ENCODE results near the gene LRPAP1.

The LRPAP1 gene

GRCh38 chr4:3472411-3473141, 59.6 kb downstream of the LRPAP1 start:
- no peak for DNase-seq (ENCODE audit: low spot score)

DNA sequence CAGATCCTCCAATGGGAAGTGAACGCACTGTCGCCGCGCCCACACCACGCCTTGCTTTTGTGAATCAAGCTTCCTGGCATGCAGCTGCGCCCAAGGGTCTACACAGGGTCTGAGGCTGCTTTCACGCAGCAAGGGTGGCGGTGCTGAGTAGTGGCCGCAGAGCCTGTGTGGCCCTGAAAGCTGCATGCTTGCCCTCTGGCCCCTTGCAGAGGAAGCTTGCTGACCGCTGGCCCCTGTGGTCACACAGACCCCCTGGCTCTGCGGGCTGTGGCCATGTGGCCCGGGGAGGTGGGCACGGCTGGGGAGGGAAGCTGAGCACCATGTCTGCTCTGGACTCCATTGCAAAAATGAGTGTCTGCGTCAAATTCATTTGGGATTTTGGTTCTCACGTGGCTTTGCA, 60.3 kb downstream of the LRPAP1 start:
- no peak for DNase-seq (ENCODE audit: low spot score)

DNA sequence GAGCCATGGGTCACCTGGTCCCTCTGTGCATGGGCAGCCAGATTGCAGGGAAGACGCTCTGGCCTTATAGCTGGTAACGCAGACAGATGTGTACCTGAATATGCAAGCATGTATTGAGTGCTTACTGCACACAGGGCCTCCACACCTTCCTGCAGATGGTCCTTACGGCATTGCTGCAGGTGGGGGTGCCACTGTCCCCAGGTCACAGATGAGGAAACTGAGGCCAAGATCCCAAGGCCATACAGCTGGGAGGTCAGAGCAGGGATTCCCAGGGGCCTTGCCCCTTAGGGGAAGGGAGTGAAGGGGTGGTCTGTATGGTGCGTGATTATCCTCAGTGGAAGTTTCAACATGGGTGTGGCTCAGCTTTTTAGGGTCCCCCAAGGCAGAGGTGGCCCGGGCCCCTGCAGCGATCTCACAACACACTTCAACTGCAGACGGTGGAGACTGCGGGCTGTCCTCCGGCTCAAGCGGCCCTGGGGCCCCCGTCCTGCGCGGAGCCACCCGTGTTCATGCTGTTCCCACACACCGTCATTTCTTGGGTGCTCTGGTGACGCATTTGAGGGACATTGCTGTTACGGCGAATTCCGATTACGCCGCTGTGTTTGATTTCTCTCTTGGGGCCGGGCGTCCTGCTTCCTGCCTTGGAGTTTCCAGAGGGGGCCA, 61.0 kb downstream of the LRPAP1 start:
- DNase-seq (ENCODE audit: low spot score) = no peak

GRCh38 chr4:3470244-3471097, 61.8 kb downstream of the LRPAP1 start:
- no peak for DNase-seq (ENCODE audit: low spot score)

- no peak for DNase-seq (ENCODE audit: low spot score)
Measured at GRCh38 chr4:3469386-3470243, 62.6 kb downstream of the LRPAP1 start.

GRCh38 chr4:3468804-3469203, 63.4 kb downstream of the LRPAP1 start:
- no peak for DNase-seq (ENCODE audit: low spot score)

- no peak for DNase-seq (ENCODE audit: low spot score)
Measured at GRCh38 chr4:3468154-3468553, 64.1 kb downstream of the LRPAP1 start.

DNA sequence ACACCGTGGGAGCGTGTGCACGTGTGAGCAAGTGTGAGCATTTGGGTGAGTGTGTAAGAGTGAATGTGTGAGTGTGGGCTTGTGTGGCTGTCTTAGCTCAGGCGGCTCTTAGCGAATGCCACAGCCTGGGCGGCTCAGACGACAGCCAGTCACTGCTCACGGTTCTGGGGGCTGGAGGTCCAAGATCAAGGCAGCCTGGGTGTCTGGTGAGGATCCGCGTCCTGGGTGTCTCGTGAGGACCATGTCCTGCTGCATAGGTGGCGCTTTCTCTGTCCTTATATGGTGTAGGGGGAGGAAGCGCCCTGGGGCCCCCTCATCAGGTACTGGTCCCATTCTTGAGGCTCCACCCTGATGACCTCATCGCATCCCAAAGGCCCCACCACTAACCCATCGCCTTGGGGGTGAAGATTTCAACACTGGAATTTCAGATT, 64.6 kb downstream of the LRPAP1 start:
- DNase-seq (ENCODE audit: low spot score) = no peak

DNA sequence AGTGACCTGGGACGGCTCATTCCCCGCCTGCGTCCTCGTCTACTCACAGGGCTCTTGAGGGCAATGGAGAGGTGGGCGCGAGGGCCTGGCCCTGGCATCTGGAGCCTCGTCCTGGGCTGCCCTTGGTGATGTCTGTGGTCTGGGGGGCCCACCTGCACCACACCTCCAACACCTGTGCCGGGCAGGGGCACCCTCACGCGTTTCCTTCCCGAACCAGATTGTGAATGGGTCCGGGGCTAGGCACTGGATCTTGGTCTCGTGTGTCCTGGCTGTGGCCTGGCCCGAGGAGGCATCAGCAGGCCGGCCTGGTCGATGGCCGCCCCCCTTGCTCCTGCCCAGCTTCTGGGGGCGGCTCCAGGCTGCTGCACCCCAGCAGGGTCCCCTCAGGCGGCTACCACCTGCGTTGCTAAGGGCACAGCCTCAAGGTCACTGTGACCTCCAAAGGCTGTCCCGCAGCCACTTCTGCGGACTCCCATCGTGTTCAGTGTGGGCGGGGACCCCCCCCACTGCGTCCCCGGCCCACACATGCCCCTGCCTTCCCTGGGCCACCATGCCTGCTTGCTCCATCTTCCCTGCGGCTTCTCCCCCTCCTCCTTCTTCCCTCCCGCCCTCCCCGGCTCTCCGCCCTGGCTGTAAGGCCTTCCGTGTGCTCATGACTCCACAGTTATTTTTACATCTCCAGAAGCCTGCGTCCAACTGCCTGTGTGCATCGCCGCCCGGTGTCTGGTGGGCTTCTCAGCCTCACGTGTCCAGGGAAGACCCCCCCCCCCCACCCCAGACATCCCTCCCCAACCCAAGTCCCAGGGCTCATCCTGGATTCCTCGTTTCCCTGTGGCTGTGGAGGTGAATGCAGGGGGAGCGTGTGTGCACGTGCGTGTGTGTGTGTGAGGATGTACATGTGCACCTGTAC, 65.3 kb downstream of the LRPAP1 start:
- no peak for DNase-seq (ENCODE audit: low spot score)

- no peak for DNase-seq (ENCODE audit: low spot score)
Measured at GRCh38 chr4:3465698-3466671, 66.2 kb downstream of the LRPAP1 start.

DNA sequence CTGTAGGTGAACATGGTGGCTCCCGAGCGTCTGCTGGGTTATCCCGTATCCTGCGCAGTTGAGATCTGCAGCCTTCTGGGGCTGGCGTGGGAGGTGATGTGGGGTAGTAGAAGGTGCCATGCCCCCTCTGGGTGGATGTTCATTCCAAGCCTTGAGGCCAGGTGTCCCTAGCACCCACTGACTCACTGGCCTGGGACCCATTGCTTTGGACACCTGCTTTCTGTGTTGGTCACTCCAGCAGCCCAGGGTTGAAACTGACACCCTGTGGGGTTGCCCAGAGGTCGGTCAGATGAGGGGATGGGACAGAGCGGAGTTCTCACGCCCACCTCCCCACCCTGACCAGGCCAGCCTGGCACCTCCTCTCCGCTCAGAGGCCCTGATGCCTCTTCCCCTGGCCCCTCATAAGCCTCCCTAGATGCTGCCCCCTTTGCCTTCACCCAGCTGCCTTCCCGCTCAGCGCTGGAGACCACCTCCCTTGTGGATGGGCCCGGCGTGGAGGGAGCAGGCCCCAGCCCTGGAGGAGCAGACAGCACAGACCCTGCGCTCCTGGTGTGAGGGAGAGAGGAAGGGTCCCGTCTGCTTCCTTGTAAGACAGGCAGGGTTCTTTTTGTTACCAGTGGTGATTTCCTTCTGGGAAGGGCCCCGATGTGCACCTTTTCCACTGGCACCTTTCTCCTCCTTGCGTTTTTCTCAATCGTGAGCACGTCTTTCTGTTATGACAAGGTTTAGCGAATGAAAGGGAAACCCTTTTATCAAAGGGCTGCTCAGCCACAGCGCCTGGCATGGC, 67.1 kb downstream of the LRPAP1 start:
- no peak for DNase-seq (ENCODE audit: low spot score)

DNA sequence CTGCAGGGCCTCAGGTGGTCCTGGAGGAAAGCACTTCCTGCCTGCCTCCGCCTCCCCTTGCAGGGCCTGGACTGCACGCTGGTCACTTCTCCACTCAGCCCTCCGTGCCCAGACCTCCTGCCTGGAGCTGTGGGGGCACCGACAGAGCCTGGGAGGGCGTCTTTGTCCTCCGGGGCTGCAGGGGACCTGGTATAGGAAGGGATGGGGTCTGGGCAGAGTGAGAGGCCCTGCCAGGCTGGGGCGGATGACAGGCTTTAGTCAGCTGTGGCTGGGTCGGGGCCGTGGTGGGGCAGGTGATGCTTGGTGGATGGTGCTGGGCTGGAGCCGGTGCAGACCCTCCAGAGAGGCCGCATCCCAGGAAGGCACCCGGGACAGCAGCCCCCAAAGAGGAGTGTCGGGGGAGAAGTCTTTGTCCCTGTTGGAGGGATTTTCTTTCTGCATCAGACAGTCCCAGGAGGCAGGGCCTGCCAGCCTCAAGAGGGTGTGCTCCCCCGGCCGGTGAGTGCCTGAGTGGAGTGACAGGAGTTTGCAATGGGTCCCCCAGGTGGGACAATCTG, 67.8 kb downstream of the LRPAP1 start:
- DNase-seq (ENCODE audit: low spot score) = no peak

DNA sequence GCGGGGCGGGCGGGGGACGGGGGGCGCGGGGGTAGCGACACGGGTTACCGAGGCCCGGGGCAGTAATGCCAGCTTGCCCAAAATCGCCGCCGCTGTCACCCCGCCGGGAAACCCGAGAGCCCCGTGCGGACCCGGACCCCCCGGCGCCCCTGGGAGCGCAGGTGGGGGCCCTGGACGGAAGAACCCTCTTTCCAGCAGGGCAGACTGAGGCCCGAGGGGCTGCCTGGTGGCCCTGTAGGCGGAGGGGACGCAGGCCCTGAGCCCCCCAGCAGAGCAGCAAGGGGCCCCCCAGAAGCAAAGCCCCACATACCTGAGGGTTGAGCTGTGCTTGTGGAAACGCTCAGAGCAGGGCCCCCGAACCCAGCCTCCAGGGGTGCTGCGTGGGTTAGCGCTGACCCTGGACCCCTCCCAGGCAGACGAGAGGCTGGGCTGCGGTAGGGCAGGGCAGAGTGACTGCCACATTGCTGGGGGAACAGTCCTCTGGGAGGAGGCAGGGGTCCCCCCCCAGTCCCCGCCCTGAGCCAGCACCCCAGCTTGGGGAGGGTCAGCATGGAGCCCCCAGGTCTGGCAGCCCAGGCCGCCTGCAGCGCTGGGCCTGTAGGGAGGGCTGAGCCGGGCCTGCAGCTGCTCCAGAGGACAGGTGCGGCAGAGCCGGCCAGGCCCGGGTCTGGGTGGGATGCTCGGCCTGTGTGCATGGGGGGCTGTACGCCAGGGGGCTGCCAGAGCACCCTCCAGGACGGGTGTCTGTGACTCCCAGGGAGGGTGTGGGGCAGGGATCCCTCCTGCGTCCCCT, 68.5 kb downstream of the LRPAP1 start:
- DNase-seq (ENCODE audit: low spot score) = no peak

- DNase-seq (ENCODE audit: low spot score) = no peak
Measured at GRCh38 chr4:3462790-3463415, 69.3 kb downstream of the LRPAP1 start, which contains the start of gene DOK7. TSS of gene DOK7 (plus strand) at chr4:3463306. CDS start at chr4:3463376, 70 bp downstream.

DNA sequence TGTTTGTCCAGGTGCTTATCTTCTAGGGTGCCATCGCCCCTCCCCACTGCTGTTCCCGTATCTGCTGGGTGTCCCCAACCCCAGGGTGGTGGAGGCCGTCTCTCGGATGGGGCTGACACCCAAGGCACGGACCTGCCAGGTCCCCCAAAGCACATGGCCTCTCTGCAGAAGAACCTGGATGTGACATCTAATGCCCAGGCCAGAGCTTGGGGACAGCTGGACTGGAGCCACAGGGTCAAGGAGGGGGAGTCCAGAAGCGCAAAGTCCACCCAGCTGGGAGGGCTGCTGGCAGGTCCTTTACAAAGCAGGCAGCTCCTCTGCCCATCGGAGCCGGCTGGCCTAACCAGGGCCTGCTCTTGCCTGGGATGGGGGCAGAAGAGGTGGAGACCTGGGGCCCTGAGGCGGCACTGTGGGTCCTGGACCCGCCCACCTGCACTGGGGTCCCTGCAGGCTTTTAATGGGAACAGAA, 69.9 kb downstream of the LRPAP1 start:
- DNase-seq (ENCODE audit: low spot score) = no peak

DNA sequence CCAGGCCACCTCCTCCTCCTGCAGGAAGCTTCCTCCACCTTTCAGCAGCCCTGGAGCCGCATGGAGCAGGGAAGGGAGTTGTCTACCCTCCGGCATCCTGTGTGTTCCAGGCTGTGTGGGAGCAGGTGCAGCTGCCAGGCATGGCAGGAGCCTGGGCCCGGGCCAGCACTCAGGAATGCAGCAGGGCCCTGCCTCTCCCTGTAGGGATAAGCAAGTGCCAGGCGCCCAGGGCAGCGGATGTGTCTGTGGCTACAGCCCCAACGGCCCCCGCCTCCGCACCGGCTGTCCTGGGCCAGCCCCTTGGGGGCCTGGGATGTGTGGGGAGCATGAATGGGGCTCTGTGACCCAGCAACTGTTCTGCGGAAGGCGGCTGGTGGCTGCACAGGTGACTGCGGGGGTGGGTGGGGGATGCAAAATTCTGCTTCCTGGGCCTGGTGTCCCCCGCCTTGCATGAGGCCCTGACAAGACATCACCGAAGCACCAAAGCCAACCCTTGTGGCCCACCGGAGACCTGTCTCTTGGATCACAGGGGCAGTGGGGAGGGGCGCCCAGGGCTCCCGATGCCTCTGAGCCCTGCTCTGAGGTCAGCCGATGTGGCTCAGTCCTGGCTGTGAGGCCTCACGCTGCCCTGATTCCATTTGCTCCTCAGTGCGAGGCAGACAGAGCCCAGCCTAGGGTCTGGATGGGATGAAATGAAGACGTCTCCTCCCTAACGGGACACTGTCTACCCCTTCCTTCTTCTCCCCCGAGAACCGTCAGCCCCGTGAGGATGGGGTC, 70.5 kb downstream of the LRPAP1 start:
- DNase-seq (ENCODE audit: low spot score) = peak; percentile 86
